Measurements from ENCODE around the gene SCUBE1.

GRCh38 chr22:43247546-43248260 is 95.5 kb downstream of the SCUBE1 start:
- no peak for TF ChIP-seq ZNF274 (IDR thresholded peaks at IDR 0.05; ENCODE audit: low read depth, low read length)
- no peak for TF ChIP-seq YY1 (IDR thresholded peaks at IDR 0.05; ENCODE audit: insufficient read depth, insufficient read length)
